Neural crest cell (in vitro differentiated cells): Measurements from ENCODE around the gene NPR3. TPM values are rescaled to one million over a fixed set of nuclear protein-coding genes. Genes with fewer than 3 reads are reported as not detected.
"Not testable (repeated sequence)": the region's sequence is repeated elsewhere in the genome, so short reads cannot be mapped to it uniquely, and the experiment has no call there.

Experiments
- DNase-seq: peaks from one replicate; pipeline ENCODE4 v3.0.0; 2021; ENCODE audit warnings: low read depth, mixed read lengths, low spot score
- H3K27ac Mint-ChIP-seq: one replicate; pipeline ENCODE4 v1.8.0; 2021; ENCODE audit warnings: mild to moderate bottlenecking, mixed read lengths; ENCODE audit not compliant: unreplicated experiment
- H3K27me3 Mint-ChIP-seq: 2 replicates; pipeline ENCODE4 v1.8.0; 2021; ENCODE audit warnings: low read depth, mild to moderate bottlenecking, mixed read lengths
- H3K36me3 Mint-ChIP-seq: 2 replicates; pipeline ENCODE4 v1.8.0; 2021; ENCODE audit warnings: low read depth, mild to moderate bottlenecking, mixed read lengths
- H3K4me1 Mint-ChIP-seq: 2 replicates; pipeline ENCODE4 v1.8.0; 2021; ENCODE audit warnings: mixed read lengths
- H3K4me3 Mint-ChIP-seq: one replicate; pipeline ENCODE4 v1.8.0; 2021; ENCODE audit warnings: mild to moderate bottlenecking, mixed read lengths
- H3K9me3 Mint-ChIP-seq: 2 replicates; pipeline ENCODE4 v1.8.0; 2021; ENCODE audit warnings: mixed read lengths
- CTCF ChIP-seq: fragments of 200-600 bp; sonication (generic); conservative IDR thresholded peaks from 2 replicates; pipeline ENCODE4 v1.5.0; 2021; ENCODE audit warnings: antibody characterized with exemption, mild to moderate bottlenecking
- total RNA-seq: library from RNA; stranded (reverse); gene quantifications from 2 replicates; pipeline ENCODE4 v1.2.1, GENCODE V29; 2021

The NPR3 gene
- total RNA-seq, 1 donor from 2014 or later = 6.8 TPM

- Mint-ChIP-seq H3K27me3 (no peaks in the 10 kb centered on the region), H3K27ac (no peak overlapping the region), H3K4me3 (no peak overlapping the region), H3K9me3 (peaks cover 5% of the 10 kb centered on the region), H3K4me1 (peaks cover 16% of the 10 kb centered on the region), H3K36me3 (peaks cover 3% of the 10 kb centered on the region)
- no peak for TF ChIP-seq CTCF
- DNase-seq = no peak
These were observed 79.4 kb downstream of the NPR3 start for GRCh38 chr5:32790411-32790951.

DNA sequence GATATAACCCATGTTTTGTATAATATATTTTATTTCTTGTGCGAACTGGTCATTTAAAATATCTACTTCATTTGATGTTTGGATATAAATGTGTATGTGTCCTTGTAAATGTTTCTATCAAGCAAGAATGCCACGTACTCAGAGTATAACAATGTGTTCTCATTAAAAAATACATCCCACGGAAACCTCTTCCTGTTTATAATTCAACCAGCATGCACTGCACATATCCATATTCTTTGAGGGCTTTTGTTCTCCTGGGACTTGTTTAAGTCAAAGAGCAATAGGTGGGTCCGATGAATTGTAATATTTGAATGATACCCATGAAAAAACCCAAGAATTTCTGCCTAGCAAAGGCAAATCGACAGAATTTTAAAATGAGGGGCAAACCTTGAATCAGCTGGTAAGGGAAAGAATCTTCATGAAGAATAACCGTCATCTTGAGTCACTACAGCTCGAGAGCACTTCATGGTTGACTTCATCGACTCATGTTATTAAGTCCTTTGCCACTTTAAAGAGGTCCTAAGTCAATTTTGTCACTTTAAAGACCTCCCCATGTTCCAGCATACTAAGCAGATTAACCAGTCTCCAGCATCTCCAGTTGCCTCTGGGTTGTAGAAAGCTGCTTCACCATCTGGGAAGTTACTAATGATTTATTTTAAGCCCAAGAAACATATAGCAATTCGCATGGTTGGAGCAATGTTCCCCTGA is 80.6 kb downstream of the NPR3 start:
- Mint-ChIP-seq H3K4me1 (peaks cover 4% of the 10 kb centered on the region), H3K27me3 (no peaks in the 10 kb centered on the region), H3K36me3 (peaks cover 3% of the 10 kb centered on the region), H3K27ac (no peak overlapping the region), H3K9me3 (peaks cover 7% of the 10 kb centered on the region), H3K4me3 (no peak overlapping the region)
- no peak for DNase-seq
- TF ChIP-seq CTCF = no peak

DNA sequence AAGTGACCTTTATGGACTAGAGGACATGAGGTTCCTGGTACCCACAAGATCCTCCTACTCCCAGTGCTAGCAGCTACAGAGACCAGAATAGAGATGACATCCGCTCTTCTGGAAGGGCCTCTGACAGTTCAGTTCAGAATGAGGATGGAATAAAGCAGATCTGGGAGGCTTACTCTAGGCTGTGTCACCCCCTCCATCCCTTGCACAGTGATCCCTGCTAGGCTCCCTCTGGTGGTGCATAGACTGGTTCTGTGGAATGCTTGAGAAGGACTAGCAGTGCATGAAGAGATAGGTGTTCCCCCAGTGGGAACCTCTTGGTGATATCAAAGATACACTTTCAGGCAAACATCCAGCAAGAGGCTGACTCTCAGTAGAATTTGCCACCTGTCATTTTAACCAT is 83.0 kb downstream of the NPR3 start:
- no peak for DNase-seq
- Mint-ChIP-seq H3K9me3 (peaks cover 7% of the 10 kb centered on the region), H3K36me3 (no peaks in the 10 kb centered on the region), H3K27ac (no peak overlapping the region), H3K4me1 (no peaks in the 10 kb centered on the region), H3K27me3 (no peaks in the 10 kb centered on the region), H3K4me3 (no peak overlapping the region)
- TF ChIP-seq CTCF = no peak

GRCh38 chr5:32802764-32803163 is 91.6 kb downstream of the NPR3 start:
- Mint-ChIP-seq H3K36me3 (peaks cover 15% of the 10 kb centered on the region), H3K4me3 (no peak overlapping the region), H3K9me3 (peaks cover 14% of the 10 kb centered on the region), H3K27ac (no peak overlapping the region), H3K27me3 (no peaks in the 10 kb centered on the region), H3K4me1 (peaks cover 6% of the 10 kb centered on the region)
- no peak for DNase-seq
- TF ChIP-seq CTCF = no peak

DNA sequence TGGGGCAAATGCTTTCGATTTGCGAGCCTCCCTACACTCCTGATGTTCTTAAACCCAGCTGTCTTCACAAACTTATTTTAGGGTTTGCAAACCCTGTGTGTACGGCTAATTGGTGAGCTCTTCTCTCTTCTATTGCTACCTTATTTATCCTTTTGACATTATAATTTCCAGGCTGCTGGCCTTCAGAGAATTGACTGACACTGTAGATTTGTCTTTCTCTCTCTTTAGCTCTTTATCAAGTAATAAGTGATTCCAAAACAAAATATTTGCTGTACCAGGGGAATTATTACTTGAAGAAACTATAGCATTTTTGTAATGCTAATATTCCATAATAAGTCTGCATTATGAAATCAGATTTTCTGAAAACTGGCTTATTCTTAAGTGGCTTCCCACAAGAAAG is 92.5 kb downstream of the NPR3 start:
- peaks cover 6% of the 10 kb centered on the region for H3K4me1 Mint-ChIP-seq

DNA sequence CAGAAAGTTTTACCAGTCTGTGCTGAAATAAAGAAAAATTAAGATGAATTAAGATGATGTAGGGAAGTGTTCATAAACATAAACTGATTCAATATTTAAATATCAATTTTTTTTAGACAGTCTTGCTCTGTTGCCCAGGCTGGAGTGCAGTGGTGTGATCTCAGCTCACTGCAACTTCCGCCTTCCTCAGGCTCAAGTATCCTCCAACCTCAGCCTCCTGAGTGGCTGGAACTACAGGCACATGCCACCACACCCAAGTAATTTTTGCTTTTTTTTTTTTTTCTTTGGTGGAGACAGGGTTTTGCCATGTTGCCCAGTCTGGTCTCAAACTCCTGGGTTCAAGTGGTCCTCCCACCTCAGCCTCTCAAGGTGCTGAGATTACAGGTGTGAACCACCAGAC is 94.3 kb downstream of the NPR3 start:
- H3K36me3 Mint-ChIP-seq, H3K27me3 Mint-ChIP-seq, DNase-seq, H3K4me3 Mint-ChIP-seq, H3K27ac Mint-ChIP-seq, H3K4me1 Mint-ChIP-seq: not testable (repeated sequence)
- peaks cover 13% of the 10 kb centered on the region for H3K9me3 Mint-ChIP-seq

More for the DNA sequence above, 92.5 kb downstream of the NPR3 start:
- no peak for TF ChIP-seq CTCF
- no peak for DNase-seq
- Mint-ChIP-seq H3K4me3 (no peak overlapping the region), H3K9me3 (peaks cover 14% of the 10 kb centered on the region), H3K36me3 (peaks cover 15% of the 10 kb centered on the region), H3K27ac (no peak overlapping the region), H3K27me3 (no peaks in the 10 kb centered on the region)
